HG02938 (cell line): Measurements from ENCODE around the gene NPSR1.
A peak's percentile ranks its signal among the peaks of the same experiment; 100 is the strongest.
"Not testable (repeated sequence)": the region's sequence is repeated elsewhere in the genome, so short reads cannot be mapped to it uniquely, and the experiment has no call there.

Experiments
- ATAC-seq: cut with Tn5 transposase; IDR thresholded peaks from one replicate; pipeline ENCODE4 v1.9.1; 2021; ENCODE audit warnings: mild to moderate bottlenecking, moderate library complexity; ENCODE audit not compliant: unreplicated experiment

Gene NPSR1

DNA sequence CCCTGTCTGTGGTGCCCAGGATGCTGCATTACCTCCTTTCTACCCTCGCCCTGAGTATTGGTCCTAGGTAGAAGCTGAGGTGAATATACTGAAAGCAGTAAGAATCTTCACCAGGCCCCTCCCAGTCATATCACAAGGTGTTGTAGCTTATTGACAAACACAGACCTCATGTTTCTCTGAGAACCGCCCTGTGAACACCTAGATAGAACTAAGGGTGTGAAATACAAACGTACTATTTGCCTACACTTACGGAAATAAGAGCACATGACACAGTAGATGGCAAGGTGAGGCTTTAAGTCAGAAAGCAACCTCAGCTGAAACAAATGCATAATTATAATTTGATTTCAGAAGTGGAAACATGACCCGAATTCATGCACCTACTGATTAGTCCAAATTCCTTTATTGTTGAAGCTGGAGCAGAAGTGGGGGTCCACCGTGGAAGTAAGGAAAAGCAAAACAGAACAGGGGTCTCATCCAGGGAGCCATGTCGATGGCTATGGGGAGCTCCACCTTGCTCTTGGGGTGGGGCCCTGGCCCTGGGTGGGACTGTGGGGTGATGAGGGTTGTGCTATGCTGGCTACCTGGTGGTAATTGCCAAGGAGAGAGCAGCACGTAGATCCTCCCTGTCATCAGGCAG is at the start of gene NPSR1:
Gene NPSR1, plus strand, starts transcription at position 587 of the 637 bp plus-strand sequence. CDS start 195 bp downstream, outside the sequence.
- ATAC-seq, result no peak

GRCh38 chr7:34612661-34613060 is 45.4 kb upstream of the NPSR1 start:
- no peak for ATAC-seq

GRCh38 chr7:34620425-34620824 is 37.6 kb upstream of the NPSR1 start:
- ATAC-seq, result no peak

DNA sequence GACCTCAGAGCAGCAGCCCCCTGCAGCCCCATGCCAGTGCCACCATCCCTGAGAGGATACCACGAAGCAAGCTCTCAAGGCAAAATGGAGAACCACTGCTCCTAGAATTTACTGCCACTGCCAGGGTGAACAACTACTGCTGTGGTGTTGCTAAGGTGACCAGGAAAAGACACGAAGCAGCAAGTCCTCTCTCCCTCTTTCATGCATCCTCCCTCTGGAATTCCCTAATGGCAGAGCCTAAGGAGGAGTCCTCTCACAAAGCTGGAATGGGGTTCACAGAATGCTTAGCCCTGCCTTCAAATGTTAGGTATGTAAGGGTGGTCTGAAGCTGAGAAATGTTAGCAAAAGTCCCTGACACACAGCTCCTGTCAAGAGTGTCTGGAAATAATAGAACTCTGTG is 35.8 kb upstream of the NPSR1 start:
- ATAC-seq, result no peak

DNA sequence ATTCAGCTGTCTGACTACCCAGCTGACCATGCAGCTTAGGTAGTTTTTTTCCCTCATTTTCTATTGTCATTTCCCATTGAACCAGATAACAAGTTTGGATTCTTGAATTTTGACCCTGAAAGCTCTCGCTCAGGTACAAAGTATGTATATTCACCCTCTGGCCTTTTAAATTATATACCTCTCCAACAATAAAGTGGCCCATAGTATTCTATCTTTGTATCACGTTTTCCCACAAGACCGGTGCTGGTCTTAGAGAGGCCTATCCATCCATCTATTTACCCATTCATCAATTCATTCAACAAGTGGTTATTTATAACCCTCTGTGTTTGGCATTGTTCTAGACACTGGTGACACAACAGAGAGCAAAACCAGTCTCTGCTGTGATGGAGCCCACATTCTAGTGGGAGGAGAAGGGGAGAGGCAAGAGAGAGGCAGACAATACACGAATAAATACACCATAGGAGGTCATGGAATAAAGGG is 35.2 kb upstream of the NPSR1 start:
- no peak for ATAC-seq

GRCh38 chr7:34628618-34629017 is 29.4 kb upstream of the NPSR1 start:
- not testable (repeated sequence) for ATAC-seq

DNA sequence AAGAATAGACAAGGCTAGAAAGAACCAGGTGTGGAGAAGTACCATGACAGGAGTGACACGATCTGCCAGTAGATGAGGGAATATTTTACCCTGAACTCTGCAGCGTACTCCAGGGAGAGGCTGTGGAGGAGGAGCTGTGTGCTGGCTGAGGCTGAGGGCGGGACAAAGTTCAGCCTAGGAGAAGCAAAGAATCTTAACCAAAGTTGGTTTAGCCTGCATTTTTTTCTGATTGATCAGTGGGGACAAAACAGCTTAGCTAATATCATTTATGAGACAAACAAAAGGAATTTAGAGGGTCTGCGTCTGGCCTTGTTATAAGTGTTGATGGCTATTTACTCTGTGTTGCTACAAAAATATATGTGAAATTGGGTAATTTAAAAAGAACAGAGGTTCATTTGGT is 5.2 kb upstream of the NPSR1 start:
- no peak for ATAC-seq

DNA sequence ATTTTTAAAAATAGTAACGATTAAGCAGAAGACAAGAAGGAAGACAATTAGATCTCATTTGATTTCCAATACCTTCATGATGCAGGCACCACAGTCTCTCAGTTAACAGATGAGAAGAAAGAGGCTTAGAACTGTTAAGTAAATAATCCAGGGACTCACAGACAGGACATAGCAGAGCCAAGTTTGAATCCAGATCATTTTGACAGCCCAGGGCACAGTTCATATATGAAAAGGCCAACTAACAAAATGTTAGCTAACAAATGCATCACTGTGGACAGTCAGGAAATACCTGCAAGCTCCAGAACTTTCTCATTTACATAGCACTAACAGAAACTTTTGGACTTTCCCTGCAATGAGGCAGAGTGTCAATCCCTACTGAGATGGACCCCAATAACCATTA is 4.2 kb upstream of the NPSR1 start:
- ATAC-seq, result no peak

- no peak for ATAC-seq
Measured at GRCh38 chr7:34655384-34655783, 2.6 kb upstream of the NPSR1 start.

DNA sequence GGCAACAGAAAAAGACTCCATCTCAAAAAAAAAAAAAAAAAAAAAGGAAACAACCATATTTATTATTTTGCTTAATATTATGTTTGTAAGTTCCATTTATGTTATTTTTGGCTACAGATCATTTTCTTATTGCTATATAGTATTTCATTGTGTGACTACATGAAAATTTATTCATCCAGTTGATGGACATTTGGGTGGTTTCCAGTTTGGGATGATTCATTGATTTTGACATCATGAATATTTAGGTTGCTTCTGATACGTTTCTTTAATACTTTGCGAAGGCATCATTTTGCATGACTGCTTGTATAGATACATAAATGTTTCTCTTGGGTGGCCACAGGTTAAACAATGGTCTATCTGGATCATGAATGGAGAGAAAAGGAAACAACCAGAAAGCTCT is 2.0 kb upstream of the NPSR1 start:
- no peak for ATAC-seq

DNA sequence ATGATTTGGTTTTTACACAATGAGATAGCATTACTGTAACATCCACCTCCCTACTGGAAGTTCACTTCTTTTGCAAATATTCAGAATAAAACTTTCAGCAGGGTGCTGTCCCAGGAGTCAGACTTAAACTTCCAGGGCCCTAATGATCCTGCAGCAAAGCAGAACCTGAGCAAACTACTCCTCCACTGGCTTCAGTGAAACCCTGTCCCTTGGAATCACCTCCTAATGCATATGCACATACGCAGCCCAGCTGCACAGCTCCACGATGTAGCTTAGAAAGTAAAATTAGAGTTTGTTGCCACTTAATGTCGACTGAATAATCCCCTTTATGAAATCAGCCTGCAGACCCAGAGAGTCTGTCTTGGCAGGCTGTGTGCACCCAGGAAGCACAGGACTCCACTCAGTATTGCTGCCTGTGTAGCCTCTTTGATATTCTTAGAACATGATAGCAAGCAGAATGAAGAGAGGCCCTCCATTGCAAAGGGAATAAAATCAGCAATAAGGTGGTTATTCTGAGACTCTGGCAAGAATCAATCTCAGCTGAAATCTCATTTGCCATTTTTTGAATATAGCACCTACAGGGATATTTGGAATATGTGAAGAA is 1.6 kb downstream of the NPSR1 start:
- ATAC-seq, result no peak

DNA sequence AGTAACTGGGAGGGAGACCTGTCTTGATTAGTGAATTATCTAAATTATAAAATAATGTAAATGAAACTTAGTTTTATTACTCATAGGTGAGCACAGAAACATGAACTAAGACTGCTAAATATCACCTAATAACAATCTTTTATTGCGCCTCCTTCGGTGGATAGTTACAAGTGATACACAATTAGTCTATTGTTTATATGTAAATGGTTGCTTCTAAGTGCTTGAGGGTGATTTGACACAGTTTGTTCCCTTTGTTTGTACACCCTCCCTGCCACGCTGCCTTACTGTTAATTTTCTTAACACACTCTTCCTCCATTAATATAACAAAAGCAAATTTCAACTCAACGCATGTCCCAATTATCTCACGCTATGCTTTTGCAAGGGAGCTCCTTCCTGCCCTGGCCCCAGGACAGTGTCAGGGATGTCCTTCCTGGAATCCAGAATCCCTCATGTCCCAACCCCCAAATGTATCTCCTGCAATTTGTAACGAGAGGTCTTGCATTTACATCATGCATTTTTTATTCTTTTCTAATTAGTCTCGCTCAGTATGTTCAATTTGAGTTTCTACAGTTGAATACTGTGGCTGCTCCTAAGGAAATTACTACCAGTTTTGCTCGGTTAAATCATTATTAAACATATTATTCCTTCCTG is 4.2 kb downstream of the NPSR1 start:
- no peak for ATAC-seq

DNA sequence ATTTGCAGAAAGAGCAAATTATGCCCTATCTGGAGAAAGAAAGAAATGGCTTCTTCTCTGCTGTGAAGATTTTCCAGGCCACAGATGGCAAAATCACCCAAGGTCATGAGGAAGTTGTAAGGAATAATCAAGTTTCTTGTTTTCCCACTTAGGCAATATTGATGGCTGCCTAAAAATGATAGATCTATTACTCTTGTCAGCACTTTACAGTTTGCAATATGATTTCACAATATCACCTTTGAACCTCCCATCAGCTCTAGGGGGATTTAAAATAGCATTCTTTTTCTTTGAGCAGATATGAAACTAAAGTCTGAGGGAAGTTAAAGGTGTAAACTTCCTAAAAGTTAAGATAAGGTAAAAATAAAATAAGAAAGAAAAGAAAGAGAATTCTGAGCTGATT is 6.7 kb downstream of the NPSR1 start:
- ATAC-seq, result no peak

DNA sequence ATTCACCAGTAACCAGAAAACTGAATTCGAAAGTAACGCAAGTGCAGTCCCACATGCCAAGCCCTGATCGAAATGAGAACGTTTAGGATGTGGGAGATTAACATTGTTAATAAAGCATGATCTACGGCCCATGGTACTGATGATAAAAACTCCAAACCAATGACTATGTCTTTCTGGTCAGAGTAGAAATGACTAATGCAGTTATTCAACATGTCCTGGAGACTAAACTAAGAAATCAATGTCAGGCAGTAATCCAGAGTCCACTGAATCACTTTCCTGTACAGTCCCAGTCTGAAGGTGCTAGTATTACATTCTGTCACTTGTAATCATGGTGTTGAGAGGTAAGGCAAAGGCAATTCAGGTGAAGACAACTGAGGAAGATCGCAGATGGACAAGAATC is 14.4 kb downstream of the NPSR1 start:
- ATAC-seq, result no peak

DNA sequence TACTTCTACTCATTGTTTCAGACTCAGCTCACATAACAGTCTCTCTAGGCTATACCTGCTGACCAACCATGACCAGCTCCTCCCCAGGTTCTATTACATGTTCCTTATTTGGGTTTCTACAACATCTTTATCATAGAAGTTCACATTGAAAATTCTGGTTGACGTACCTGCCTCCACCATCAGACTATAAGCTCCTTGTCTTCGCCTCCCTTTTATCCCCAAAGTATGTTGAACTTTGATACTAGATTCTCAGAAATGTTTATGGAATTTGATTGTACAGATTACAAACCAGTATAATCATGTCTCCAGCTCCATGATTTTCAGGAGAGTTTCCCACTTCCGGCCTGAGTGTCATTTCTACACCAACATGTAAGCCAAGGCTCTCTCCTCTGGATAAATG is 15.0 kb downstream of the NPSR1 start:
- ATAC-seq, result no peak

- ATAC-seq, result peak; percentile 69
Measured at GRCh38 chr7:34675749-34676374, 17.8 kb downstream of the NPSR1 start.

GRCh38 chr7:34677491-34677890 is 19.5 kb downstream of the NPSR1 start:
- ATAC-seq, result no peak

GRCh38 chr7:34687529-34687928 is 29.5 kb downstream of the NPSR1 start:
- ATAC-seq, result no peak

DNA sequence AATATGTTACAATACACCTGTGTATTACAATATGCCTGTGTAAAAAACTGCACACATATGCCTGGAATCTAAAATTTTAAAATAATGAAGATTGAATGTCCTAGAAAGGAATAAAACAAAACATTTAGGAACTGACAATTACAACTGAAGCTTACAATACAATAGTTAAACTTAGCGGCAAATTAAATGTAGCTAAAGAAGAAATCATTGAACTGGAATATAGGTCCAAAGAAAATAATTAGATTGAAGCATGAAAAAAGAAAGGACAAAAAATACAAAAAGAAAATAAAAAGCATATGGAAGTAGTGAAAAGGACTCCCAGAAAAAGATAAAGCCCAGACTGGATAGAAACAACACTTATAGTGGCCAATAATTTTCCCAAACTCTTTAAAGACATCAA is 38.4 kb downstream of the NPSR1 start:
- no peak for ATAC-seq

DNA sequence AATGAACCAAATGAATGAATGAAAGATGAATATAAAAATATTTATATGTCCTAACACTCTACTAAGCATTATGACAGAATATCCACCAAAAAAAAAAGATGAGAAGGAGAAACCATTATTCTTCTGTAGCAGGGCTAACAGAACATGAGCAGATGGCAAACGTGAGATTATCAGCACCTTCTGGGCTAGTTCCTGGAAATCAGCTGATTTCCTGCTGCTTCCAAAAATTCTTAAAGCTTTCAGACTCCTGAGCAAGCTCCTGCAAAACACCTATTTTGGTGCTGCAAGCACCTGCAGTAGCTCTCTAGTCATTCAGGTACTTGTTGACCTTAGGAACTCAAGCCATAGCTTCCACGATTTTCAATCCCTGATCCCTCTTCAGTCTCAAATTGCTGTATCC is 51.8 kb downstream of the NPSR1 start:
- ATAC-seq, result no peak

DNA sequence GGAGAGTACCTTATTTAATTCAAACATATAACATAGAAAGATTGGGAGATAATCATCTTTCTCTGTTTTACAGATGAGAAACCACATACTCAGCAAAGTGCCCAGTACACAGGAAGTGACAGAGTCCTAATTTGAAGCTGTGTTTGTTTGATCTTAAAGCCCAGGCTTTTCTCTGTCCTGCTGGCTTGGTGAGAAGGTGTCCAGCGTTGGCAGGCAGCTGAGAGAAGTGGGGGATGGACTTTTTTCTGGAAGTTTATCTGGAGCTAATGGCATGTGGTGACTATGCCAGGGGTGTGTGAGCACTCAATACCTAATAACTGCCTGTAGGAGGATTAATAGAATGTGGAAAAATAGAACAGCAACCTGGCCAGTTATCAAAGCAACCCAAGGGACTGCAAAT is 60.8 kb downstream of the NPSR1 start:
- no peak for ATAC-seq

GRCh38 chr7:34719636-34720035 is 61.6 kb downstream of the NPSR1 start:
- ATAC-seq, result no peak
